HepG2 (cell line): ENCODE data around the gene DHRS1. TPM values are rescaled to one million over a fixed set of nuclear protein-coding genes. Genes with fewer than 3 reads are reported as not detected.

Experiments used
- ARID5B ChIP-seq: IDR thresholded peaks from 2 replicates; pipeline ENCODE4 v1.4.0; 2020; ENCODE audit warnings: mild to moderate bottlenecking, missing genetic modification reagents
- BRCA1 ChIP-seq: sonication (generic); formaldehyde crosslinking; IDR thresholded peaks from 2 replicates; pipeline ENCODE4 v1.4.0; 2020; ENCODE audit warnings: missing genetic modification reagents
- CHD2 ChIP-seq: IDR thresholded peaks from 2 replicates; pipeline ENCODE4 v1.6.1; 2011; ENCODE audit warnings: low read depth, low read length, improper control_type of control experiment
- DMAP1 ChIP-seq: IDR thresholded peaks from 2 replicates; pipeline ENCODE4 v1.6.1; 2016
- HDAC1 ChIP-seq: sonication (generic); formaldehyde crosslinking; IDR thresholded peaks from 2 replicates; pipeline ENCODE4 v1.5.1; 2020; ENCODE audit warnings: mild to moderate bottlenecking, missing genetic modification reagents
- HOXD1 ChIP-seq: sonication (generic); formaldehyde crosslinking; IDR thresholded peaks from 2 replicates; pipeline ENCODE4 v1.5.0; 2020; ENCODE audit warnings: missing genetic modification reagents
- KDM3A ChIP-seq: IDR thresholded peaks from 2 replicates; pipeline ENCODE4 v1.6.1; 2018; ENCODE audit warnings: low read depth, missing compliant biosample characterization
- MAF1 ChIP-seq: sonication (generic); formaldehyde crosslinking; IDR thresholded peaks from 2 replicates; pipeline ENCODE4 v1.5.0; 2020; ENCODE audit warnings: missing genetic modification reagents, borderline replicate concordance
- MED8 ChIP-seq: sonication (generic); formaldehyde crosslinking; IDR thresholded peaks from 2 replicates; pipeline ENCODE4 v1.8.1; 2023; ENCODE audit warnings: mild to moderate bottlenecking, missing genetic modification reagents; ENCODE audit not compliant: insufficient replicate concordance
- NCOA2 ChIP-seq: sonication (generic); formaldehyde crosslinking; IDR thresholded peaks from 2 replicates; pipeline ENCODE4 v1.8.0; 2022; ENCODE audit warnings: inconsistent platforms
- SETDB1 ChIP-seq: sonication (generic); formaldehyde crosslinking; IDR thresholded peaks from 2 replicates; pipeline ENCODE4 v1.5.1; 2020; ENCODE audit warnings: missing genetic modification reagents, mild to moderate bottlenecking, borderline replicate concordance
- TCF7 ChIP-seq: sonication (generic); IDR thresholded peaks from 2 replicates; pipeline ENCODE4 v1.6.1; 2016; ENCODE audit warnings: antibody characterized with exemption, low read depth
- TIGD3 ChIP-seq: sonication (generic); formaldehyde crosslinking; IDR thresholded peaks from 2 replicates; pipeline ENCODE4 v1.5.1; 2020; ENCODE audit warnings: mild to moderate bottlenecking, missing genetic modification reagents, borderline replicate concordance
- U2AF2 ChIP-seq: fragments of 200-400 bp; formaldehyde crosslinking; IDR thresholded peaks from 2 replicates; pipeline ENCODE4 v1.6.1; 2017; ENCODE audit warnings: low read depth, mild to moderate bottlenecking, low read length
- WIZ ChIP-seq: sonication (generic); formaldehyde crosslinking; IDR thresholded peaks from 2 replicates; pipeline ENCODE4 v1.5.1; 2020; ENCODE audit warnings: mild to moderate bottlenecking, missing genetic modification reagents
- ZBTB21 ChIP-seq: sonication (generic); formaldehyde crosslinking; IDR thresholded peaks from 2 replicates; pipeline ENCODE4 v1.4.0; 2020; ENCODE audit warnings: missing genetic modification reagents
- ZNF598 ChIP-seq: sonication (generic); formaldehyde crosslinking; IDR thresholded peaks from 2 replicates; pipeline ENCODE4 v1.5.1; 2020; ENCODE audit warnings: mild to moderate bottlenecking, missing genetic modification reagents, borderline replicate concordance
- ZSCAN21 ChIP-seq: sonication (generic); formaldehyde crosslinking; IDR thresholded peaks from 2 replicates; pipeline ENCODE4 v1.8.0; 2022; ENCODE audit warnings: mild to moderate bottlenecking, missing genetic modification reagents, moderate library complexity, borderline replicate concordance
- polyA plus RNA-seq, 8 experiments: library from polyadenylated mRNA; depleted of rRNA in 3 of 8; stranded (reverse) in 7 of 8; unstranded in 1 of 8; fragments of >200 nt; fragmentation: Illumina TruSeq in 4 of 8; extraction: Trizol in 4 of 8; gene quantifications; 2 replicates each; pipeline versions ENCODE4 v1.2.1 to v1.2.3, GENCODE V29; 2011 to 2016; ENCODE audit warnings: low read depth in 4 of 8, missing spikeins in 1 of 8, mixed read lengths in 1 of 8; ENCODE audit not compliant: insufficient read depth in 1 of 8
- total RNA-seq, 5 experiments: library from RNA; depleted of rRNA; stranded (reverse); fragments of >200 nt; fragmentation: Illumina TruSeq; extraction: Trizol; gene quantifications; 2 replicates each; pipeline ENCODE4 v1.2.3, GENCODE V29; 2016; ENCODE audit warnings: low read depth in 1 of 5
- TF ChIP-seq, protein P1 (sequence below): IDR thresholded peaks from 2 replicates; pipeline ENCODE4 v1.6.1; 2016; ENCODE audit warnings: missing genetic modification reagents, missing compliant biosample characterization
- TF ChIP-seq, protein P2 (sequence below): sonication (generic); formaldehyde crosslinking; IDR thresholded peaks from 2 replicates; pipeline ENCODE4 v1.5.1; 2020; ENCODE audit warnings: missing genetic modification reagents, mild to moderate bottlenecking, borderline replicate concordance
- TF ChIP-seq, protein P3 (sequence below): sonication (generic); formaldehyde crosslinking; IDR thresholded peaks from 2 replicates; pipeline ENCODE4 v1.4.0; 2020; ENCODE audit warnings: mild to moderate bottlenecking, missing genetic modification reagents

Gene DHRS1
- total and polyA plus RNA-seq, 2 of the 13 experiments (the other 11 are each of a cell fraction or from before 2014, with no cell fraction given), result 49.8 to 60.8 TPM

DNA sequence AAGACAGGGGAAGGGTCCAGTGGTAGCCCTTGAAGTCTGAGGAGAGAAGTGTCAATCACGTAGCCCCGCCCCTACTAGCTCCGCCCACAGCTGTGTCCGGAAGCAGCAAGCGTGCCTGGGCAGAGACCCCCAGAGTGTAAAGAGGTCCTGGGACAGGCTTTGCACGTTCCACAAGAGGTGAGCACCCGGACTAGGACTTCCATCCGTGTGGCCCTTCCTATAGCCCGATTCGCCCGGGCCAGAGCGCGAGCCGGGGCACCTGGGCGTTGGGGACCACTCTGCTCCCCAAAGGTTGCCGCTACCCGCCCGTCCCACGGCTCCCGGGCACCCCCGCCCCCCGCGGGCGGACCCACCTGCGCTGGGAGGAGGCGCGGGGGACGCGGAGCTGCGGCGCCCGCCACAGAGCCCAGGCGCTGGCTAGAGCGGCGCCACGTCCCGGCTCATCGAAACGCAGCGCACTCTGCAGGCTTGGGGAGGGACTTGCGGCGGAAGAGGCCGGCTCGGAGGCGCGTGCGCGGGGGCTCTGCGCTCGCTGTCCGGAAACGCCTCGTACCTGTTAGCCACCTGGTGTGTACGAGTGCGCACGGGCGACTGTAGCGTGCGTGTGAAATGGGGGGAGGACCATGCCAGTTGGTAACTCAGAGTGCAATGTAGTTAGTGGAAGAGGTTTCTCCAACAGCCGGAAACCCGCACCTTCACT is 28.3 kb downstream of the DHRS1 start, which contains the start of gene RABGGTA (continued):
- TF ChIP-seq ARID5B (CRISPR knock-in tag), result peak; percentile 86
- TF ChIP-seq, protein P1, sequence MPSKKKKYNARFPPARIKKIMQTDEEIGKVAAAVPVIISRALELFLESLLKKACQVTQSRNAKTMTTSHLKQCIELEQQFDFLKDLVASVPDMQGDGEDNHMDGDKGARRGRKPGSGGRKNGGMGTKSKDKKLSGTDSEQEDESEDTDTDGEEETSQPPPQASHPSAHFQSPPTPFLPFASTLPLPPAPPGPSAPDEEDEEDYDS (CRISPR knock-in tag), result peak; percentile 82; the same call in 1 of the 2 replicates
- TF ChIP-seq MAF1 (CRISPR knock-in tag), result peak; percentile 99
- TF ChIP-seq MED8 (CRISPR knock-in tag), result peak; percentile 99
- TF ChIP-seq ZNF598, result peak; percentile 99
- TF ChIP-seq WIZ (CRISPR knock-in tag), result peak; percentile 97
- TF ChIP-seq TIGD3 (CRISPR knock-in tag), result peak; percentile 98
- TF ChIP-seq BRCA1, result peak; percentile 98
- peak; percentile 99 for TF ChIP-seq ZSCAN21 (CRISPR knock-in tag)
- peak; percentile 100 for TF ChIP-seq KDM3A (CRISPR knock-in tag)
- TF ChIP-seq HOXD1 (CRISPR knock-in tag), result peak; percentile 99
- peak; percentile 99 for TF ChIP-seq HDAC1
- TF ChIP-seq ZBTB21 (CRISPR knock-in tag), result peak; percentile 22; the same call in 1 of the 2 replicates
- TF ChIP-seq SETDB1 (CRISPR knock-in tag), result no peak
- TF ChIP-seq TCF7, result peak; percentile 20; the same call in 1 of the 2 replicates
- TF ChIP-seq CHD2, result peak; percentile 51
- TF ChIP-seq, protein P2, sequence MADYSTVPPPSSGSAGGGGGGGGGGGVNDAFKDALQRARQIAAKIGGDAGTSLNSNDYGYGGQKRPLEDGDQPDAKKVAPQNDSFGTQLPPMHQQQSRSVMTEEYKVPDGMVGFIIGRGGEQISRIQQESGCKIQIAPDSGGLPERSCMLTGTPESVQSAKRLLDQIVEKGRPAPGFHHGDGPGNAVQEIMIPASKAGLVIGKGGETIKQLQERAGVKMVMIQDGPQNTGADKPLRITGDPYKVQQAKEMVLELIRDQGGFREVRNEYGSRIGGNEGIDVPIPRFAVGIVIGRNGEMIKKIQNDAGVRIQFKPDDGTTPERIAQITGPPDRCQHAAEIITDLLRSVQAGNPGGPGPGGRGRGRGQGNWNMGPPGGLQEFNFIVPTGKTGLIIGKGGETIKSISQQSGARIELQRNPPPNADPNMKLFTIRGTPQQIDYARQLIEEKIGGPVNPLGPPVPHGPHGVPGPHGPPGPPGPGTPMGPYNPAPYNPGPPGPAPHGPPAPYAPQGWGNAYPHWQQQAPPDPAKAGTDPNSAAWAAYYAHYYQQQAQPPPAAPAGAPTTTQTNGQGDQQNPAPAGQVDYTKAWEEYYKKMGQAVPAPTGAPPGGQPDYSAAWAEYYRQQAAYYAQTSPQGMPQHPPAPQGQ (CRISPR knock-in tag), result 0 out of 2 replicates have a peak, but pooled peaks have one; percentile 97
- TF ChIP-seq, protein P3, sequence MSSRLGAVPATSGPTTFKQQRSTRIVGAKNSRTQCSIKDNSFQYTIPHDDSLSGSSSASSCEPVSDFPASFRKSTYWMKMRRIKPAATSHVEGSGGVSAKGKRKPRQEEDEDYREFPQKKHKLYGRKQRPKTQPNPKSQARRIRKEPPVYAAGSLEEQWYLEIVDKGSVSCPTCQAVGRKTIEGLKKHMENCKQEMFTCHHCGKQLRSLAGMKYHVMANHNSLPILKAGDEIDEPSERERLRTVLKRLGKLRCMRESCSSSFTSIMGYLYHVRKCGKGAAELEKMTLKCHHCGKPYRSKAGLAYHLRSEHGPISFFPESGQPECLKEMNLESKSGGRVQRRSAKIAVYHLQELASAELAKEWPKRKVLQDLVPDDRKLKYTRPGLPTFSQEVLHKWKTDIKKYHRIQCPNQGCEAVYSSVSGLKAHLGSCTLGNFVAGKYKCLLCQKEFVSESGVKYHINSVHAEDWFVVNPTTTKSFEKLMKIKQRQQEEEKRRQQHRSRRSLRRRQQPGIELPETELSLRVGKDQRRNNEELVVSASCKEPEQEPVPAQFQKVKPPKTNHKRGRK (CRISPR knock-in tag), result peak; percentile 84; the same call in 1 of the 2 replicates
- TF ChIP-seq DMAP1 (CRISPR knock-in tag), result peak; percentile 99
- peak; percentile 77 for TF ChIP-seq NCOA2 (CRISPR knock-in tag)
- TF ChIP-seq U2AF2, result peak; percentile 73; the same call in 1 of the 2 replicates
